Natural killer cell (primary cell): ENCODE data around the gene ITGA5. TPM values are rescaled to one million over a fixed set of nuclear protein-coding genes. Genes with fewer than 3 reads are reported as not detected.
A peak's percentile ranks its signal among the peaks of the same experiment; 100 is the strongest.

Source experiments
- ATAC-seq, 3 donors: fragments of 150-1000 bp in 2 of 3; fragments of 200-7000 bp in 1 of 3; cut with Tn5 transposase; 1 replicate in 1 of 3; 2 replicates in 2 of 3; pipeline ENCODE4 v1.10.0; 2021; ENCODE audit warnings: mild to moderate bottlenecking in 2 of 3, moderate library complexity in 2 of 3
- DNase-seq, 2 donors: peaks; one replicate each; pipeline versions ENCODE4 v3.0.0 to v3.0.0-alpha.2; 2013 to 2021; ENCODE audit warnings: mixed read lengths in 1 of 2
- H3K27ac ChIP-seq: one replicate; pipeline ENCODE4 v1.5.1; 2013; ENCODE audit warnings: mild to moderate bottlenecking, low read length
- H3K27me3 ChIP-seq: one replicate; pipeline ENCODE4 v1.6.1; 2013; ENCODE audit warnings: low read length; ENCODE audit not compliant: control insufficient read depth, insufficient read depth
- H3K36me3 ChIP-seq: one replicate; pipeline ENCODE4 v1.6.1; 2013; ENCODE audit warnings: low read length; ENCODE audit not compliant: control insufficient read depth, insufficient read depth
- H3K4me1 ChIP-seq: one replicate; pipeline ENCODE4 v1.6.1; 2013; ENCODE audit warnings: low read length; ENCODE audit not compliant: control insufficient read depth, insufficient read depth
- H3K4me3 ChIP-seq: one replicate; pipeline ENCODE4 v1.5.1; 2013; ENCODE audit warnings: low read length
- H3K9me3 ChIP-seq: one replicate; pipeline ENCODE4 v1.6.1; 2013; ENCODE audit warnings: low read length; ENCODE audit not compliant: control insufficient read depth, insufficient read depth
- H3K27ac Mint-ChIP-seq, 2 donors: one replicate each; pipeline ENCODE4 v1.8.0; 2022; ENCODE audit warnings: mild to moderate bottlenecking in 2 of 2, mixed read lengths in 2 of 2, moderate library complexity in 1 of 2
- H3K27me3 Mint-ChIP-seq, 2 donors: one replicate each; pipeline ENCODE4 v1.8.0; 2022; ENCODE audit warnings: low read depth in 2 of 2, mixed read lengths in 2 of 2
- H3K36me3 Mint-ChIP-seq: one replicate; pipeline ENCODE4 v1.8.0; 2022; ENCODE audit warnings: mixed read lengths
- H3K4me1 Mint-ChIP-seq, 2 donors: one replicate each; pipeline ENCODE4 v1.8.0; 2022; ENCODE audit warnings: mixed read lengths in 2 of 2
- H3K4me3 Mint-ChIP-seq: one replicate; pipeline ENCODE4 v1.8.0; 2022; ENCODE audit warnings: mild to moderate bottlenecking, moderate library complexity, mixed read lengths
- H3K9me3 Mint-ChIP-seq, 2 donors: one replicate each; pipeline ENCODE4 v1.8.0; 2022; ENCODE audit warnings: mixed read lengths in 2 of 2
- WGBS: methylation state at CpG from one replicate; pipeline ENCODE4 v1.1.7; 2013; ENCODE audit warnings: missing lambda C conversion rate; ENCODE audit not compliant: insufficient coverage; 5-methylcytosine and 5-hydroxymethylcytosine counted together
- intact Hi-C: fragments of 100-400 bp; cut with micrococcal nuclease; formaldehyde crosslinking; loops from one replicate; pipeline ENCODE4 v1.14.2; 2022
- total RNA-seq, 4 donors: library from RNA; stranded (reverse); fragments of 120-200 nt in 1 of 4; gene quantifications; one replicate each; pipeline versions ENCODE4 v1.2.3 to v1.2.4, GENCODE V29; 2013 to 2022
- TF ChIP-seq, protein P1 (sequence below): fragments of 200-600 bp; IDR thresholded peaks from one replicate; pipeline ENCODE4 v1.8.0; 2022; ENCODE audit warnings: antibody characterized with exemption

ITGA5 gene
- total RNA-seq, 3 donors from 2014 or later (not counting 1 experiment from before 2014, with no cell fraction given) = 177 to 232 (median 207) TPM

DNA sequence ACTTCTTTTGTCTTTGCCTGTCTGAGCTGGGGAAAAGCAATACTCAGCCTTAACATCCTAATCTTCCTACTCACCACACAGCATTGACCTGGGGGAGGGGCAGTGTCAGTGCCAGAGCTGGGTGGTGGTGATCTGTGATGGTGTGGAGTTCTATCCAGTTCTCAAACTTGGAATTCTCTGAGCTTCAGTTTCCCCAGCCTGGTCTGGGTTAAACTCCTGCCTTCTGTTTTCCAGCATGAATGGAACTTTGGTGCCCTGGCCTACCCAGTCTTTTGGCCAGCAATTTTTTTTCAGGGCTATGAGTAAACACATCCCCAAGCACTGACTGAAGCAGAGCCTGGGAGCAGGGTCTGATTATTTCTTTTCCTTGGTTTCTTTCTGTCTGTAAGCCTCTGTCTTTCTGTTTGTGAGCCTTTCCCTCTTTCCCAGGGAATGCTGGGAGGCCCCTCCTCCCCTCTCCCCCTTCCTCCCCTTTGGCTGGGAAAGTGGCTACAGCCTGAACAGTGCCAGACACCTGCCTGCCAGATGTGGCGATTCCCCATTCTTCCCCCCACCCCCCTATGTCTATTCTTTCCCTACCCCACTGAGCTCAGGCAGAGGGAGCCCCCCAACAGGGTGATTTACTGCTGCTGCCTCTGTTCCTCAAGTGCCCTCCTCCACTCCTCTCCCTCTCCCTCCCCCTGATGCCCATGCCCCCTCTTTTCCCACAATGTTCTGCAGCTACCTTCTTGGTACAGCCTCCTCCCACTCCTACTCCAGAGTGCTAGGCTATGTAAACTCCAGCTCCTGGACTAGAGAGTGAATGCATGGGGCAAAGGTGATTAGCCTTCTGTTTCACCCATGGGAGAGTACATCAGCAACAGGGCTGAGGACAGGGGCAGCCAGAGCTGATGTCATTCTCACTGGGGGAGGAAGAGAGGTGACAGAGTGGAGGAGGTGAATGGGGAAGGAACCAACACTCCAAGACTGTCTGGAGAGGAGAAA lies 65.9 kb downstream of the ITGA5 start:
- H3K36me3 ChIP-seq = peaks cover 39% of the 10 kb centered on the region
- WGBS = 72% methylated on average over 1 of the region's 1 CpG
- H3K4me1 ChIP-seq = peaks cover 12% of the 10 kb centered on the region
- Mint-ChIP-seq H3K27me3 (no peaks in the 10 kb centered on the region), H3K9me3 (no peaks in the 10 kb centered on the region), H3K27ac (no peak overlapping the region), H3K4me3 (no peak overlapping the region), H3K36me3 (peaks cover 21% of the 10 kb centered on the region), H3K4me1 (peaks cover 0 to 8% of the 10 kb centered on the region in 2 donors)
- TF ChIP-seq, protein P1, sequence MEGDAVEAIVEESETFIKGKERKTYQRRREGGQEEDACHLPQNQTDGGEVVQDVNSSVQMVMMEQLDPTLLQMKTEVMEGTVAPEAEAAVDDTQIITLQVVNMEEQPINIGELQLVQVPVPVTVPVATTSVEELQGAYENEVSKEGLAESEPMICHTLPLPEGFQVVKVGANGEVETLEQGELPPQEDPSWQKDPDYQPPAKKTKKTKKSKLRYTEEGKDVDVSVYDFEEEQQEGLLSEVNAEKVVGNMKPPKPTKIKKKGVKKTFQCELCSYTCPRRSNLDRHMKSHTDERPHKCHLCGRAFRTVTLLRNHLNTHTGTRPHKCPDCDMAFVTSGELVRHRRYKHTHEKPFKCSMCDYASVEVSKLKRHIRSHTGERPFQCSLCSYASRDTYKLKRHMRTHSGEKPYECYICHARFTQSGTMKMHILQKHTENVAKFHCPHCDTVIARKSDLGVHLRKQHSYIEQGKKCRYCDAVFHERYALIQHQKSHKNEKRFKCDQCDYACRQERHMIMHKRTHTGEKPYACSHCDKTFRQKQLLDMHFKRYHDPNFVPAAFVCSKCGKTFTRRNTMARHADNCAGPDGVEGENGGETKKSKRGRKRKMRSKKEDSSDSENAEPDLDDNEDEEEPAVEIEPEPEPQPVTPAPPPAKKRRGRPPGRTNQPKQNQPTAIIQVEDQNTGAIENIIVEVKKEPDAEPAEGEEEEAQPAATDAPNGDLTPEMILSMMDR = no peak
- H3K27ac ChIP-seq = no peak overlapping the region
- H3K27me3 ChIP-seq = no peaks in the 10 kb centered on the region
- DNase-seq (no peak), ATAC-seq (no peak)
- H3K9me3 ChIP-seq = no peaks in the 10 kb centered on the region
- intact Hi-C loops = no loop called here
- H3K4me3 ChIP-seq = no peak overlapping the region

DNA sequence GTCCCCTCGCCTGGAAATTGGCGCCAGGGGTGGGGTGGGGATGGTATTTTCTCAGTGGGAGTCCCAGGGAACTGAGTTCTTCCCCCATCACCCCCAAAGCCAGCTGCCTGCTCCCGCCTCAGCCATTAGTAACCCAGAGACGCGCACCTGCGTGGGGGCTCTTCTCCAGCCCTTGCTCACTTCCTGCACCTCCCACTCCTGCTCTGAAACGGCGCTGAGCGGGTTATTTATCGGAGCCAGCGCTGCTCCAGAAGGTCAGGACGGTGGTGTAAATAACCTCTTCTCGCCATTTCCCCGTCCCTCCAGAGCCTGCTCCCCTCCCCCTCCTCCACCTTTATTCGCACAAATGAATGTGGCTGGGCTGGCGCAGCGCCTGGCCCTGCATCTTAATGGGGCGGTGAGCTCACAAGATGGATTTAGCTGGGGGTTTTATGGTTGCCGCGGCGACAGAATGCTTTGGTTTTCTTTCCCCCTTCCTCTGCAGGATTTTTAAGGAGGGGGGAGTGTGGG lies 67.0 kb downstream of the ITGA5 start:
- Mint-ChIP-seq H3K27me3 (no peaks in the 10 kb centered on the region), H3K36me3 (peaks cover 29% of the 10 kb centered on the region), H3K27ac (no peak overlapping the region), H3K4me3 (no peak overlapping the region), H3K9me3 (no peaks in the 10 kb centered on the region), H3K4me1 (peaks cover 0 to 8% of the 10 kb centered on the region in 2 donors)
- intact Hi-C loops = no loop called here
- Histone ChIP-seq H3K36me3 (peaks cover 50% of the 10 kb centered on the region), H3K27ac (no peak overlapping the region), H3K9me3 (no peaks in the 10 kb centered on the region), H3K4me1 (peaks cover 4% of the 10 kb centered on the region), H3K27me3 (no peaks in the 10 kb centered on the region), H3K4me3 (no peak overlapping the region)
- DNase-seq = peak in 1 of 2 donors; percentile 56
- 26% methylated on average over 19 of the region's 21 CpGs for WGBS
- ATAC-seq = no peak
- TF ChIP-seq, protein P1 = no peak

DNA sequence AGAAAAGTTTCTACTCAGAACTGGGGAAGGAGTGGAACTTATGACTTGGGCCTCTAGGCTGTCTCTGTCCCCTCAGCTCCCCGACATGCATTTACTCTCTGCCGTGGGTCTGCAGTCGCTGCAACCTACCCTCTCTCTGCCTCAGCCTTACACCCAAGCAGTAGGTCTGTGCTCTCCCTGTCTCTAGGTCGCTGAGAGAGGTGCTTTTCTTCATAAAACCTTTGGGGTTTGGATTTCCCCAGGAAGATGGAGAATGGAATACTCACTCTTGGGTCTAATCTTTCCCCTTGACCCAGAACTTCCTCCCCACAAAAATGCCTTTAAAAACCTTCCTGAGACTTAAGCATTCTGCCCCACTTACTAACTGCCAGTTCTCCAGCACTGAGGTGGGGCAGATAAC lies 67.7 kb downstream of the ITGA5 start:
- no peaks in the 10 kb centered on the region for H3K27me3 ChIP-seq
- no peak for ATAC-seq
- H3K36me3 ChIP-seq = peaks cover 58% of the 10 kb centered on the region
- peaks cover 4% of the 10 kb centered on the region for H3K4me1 ChIP-seq
- no peaks in the 10 kb centered on the region for H3K9me3 ChIP-seq
- H3K4me1 Mint-ChIP-seq = peaks cover 0 to 8% of the 10 kb centered on the region in 2 donors
- no peaks in the 10 kb centered on the region for H3K27me3 Mint-ChIP-seq
- DNase-seq = no peak
- H3K9me3 Mint-ChIP-seq = no peaks in the 10 kb centered on the region
- peaks cover 29% of the 10 kb centered on the region for H3K36me3 Mint-ChIP-seq
- H3K4me3 Mint-ChIP-seq = no peak overlapping the region
- no peak overlapping the region for H3K27ac Mint-ChIP-seq
- intact Hi-C loops = no loop called here
- H3K27ac ChIP-seq = no peak overlapping the region
- 91% methylated on average over 3 of the region's 4 CpGs for WGBS
- TF ChIP-seq, protein P1 = no peak
- no peak overlapping the region for H3K4me3 ChIP-seq
